HCT116 (cell line): Measurements from ENCODE around the gene ALDH3A1.

Source experiments
- CEBPB ChIP-seq: IDR thresholded peaks from 2 replicates; pipeline ENCODE4 v1.6.1; 2012; ENCODE audit warnings: low read depth
- EZH2 ChIP-seq: fragments of 200-600 bp; sonication (generic); IDR thresholded peaks from 2 replicates; pipeline ENCODE4 v1.6.1; 2017; ENCODE audit warnings: antibody characterized with exemption, mixed run types
- EZH2phosphoT487 ChIP-seq: fragments of 200-600 bp; IDR thresholded peaks from 2 replicates; pipeline ENCODE4 v1.6.1; 2018; ENCODE audit warnings: antibody characterized with exemption, borderline replicate concordance
- FOSL1 ChIP-seq: IDR thresholded peaks from 2 replicates; pipeline ENCODE4 v1.6.1; 2012; ENCODE audit warnings: low read depth
- JUND ChIP-seq: IDR thresholded peaks from 2 replicates; pipeline ENCODE4 v1.6.1; 2012
- POLR2A ChIP-seq: IDR thresholded peaks from 2 replicates; pipeline ENCODE4 v1.7.0; 2011; ENCODE audit warnings: borderline replicate concordance; ENCODE audit not compliant: insufficient read depth, insufficient read length; ENCODE audit errors: extremely low read depth
- RAD21 ChIP-seq: IDR thresholded peaks from 2 replicates; pipeline ENCODE4 v1.6.1; 2012; ENCODE audit warnings: low read depth, mild to moderate bottlenecking
- SP1 ChIP-seq: IDR thresholded peaks from 2 replicates; pipeline ENCODE4 v1.6.1; 2012; ENCODE audit warnings: low read depth
- TF ChIP-seq, protein P1 (sequence below): IDR thresholded peaks from 2 replicates; pipeline ENCODE4 v1.6.1; 2012
- TF ChIP-seq, protein P2 (sequence below), 3 experiments: fragments of 200-600 bp in 1 of 3; sonication (generic) in 1 of 3; IDR thresholded peaks in 2 of 3; conservative IDR thresholded peaks in 1 of 3; 2 replicates each; pipeline ENCODE4 v1.5.1; 2012 to 2017; ENCODE audit warnings: low read depth in 2 of 3, low read length in 2 of 3, antibody characterized with exemption in 1 of 3, borderline replicate concordance in 1 of 3, control low read depth in 1 of 3, mild to moderate bottlenecking in 1 of 3, mixed read lengths in 1 of 3, mixed run types in 1 of 3, moderate library complexity in 1 of 3; ENCODE audit not compliant: insufficient read depth in 1 of 3
- TF ChIP-seq, protein P3 (sequence below): IDR thresholded peaks from 2 replicates; pipeline ENCODE4 v1.6.1; 2012
- TF ChIP-seq, protein P4 (sequence below): IDR thresholded peaks from 2 replicates; pipeline ENCODE4 v1.6.1; 2012; ENCODE audit warnings: low read depth
- TF ChIP-seq, protein P5 (sequence below): IDR thresholded peaks from 2 replicates; pipeline ENCODE4 v1.6.1; 2011; ENCODE audit warnings: mild to moderate bottlenecking, low read length, moderate library complexity; ENCODE audit not compliant: insufficient replicate concordance; ENCODE audit errors: extremely low read depth

DNA sequence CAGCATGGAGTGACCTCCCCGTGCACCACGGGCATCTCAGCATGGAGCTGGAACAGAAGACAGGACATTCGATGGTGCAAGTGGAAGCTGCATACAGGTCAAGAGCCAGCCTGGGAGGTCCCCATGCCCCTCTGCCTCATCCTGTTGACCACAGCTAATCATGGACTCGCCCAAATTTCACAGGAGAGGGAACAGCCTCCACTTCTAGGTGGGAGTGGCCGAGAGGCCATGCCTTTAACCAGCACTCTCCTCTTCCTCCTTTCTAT lies 28.0 kb downstream of the ALDH3A1 start:
- TF ChIP-seq, protein P1, sequence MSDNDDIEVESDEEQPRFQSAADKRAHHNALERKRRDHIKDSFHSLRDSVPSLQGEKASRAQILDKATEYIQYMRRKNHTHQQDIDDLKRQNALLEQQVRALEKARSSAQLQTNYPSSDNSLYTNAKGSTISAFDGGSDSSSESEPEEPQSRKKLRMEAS, result no peak
- TF ChIP-seq, protein P2, sequence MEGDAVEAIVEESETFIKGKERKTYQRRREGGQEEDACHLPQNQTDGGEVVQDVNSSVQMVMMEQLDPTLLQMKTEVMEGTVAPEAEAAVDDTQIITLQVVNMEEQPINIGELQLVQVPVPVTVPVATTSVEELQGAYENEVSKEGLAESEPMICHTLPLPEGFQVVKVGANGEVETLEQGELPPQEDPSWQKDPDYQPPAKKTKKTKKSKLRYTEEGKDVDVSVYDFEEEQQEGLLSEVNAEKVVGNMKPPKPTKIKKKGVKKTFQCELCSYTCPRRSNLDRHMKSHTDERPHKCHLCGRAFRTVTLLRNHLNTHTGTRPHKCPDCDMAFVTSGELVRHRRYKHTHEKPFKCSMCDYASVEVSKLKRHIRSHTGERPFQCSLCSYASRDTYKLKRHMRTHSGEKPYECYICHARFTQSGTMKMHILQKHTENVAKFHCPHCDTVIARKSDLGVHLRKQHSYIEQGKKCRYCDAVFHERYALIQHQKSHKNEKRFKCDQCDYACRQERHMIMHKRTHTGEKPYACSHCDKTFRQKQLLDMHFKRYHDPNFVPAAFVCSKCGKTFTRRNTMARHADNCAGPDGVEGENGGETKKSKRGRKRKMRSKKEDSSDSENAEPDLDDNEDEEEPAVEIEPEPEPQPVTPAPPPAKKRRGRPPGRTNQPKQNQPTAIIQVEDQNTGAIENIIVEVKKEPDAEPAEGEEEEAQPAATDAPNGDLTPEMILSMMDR (IDR thresholded peaks at IDR 0.05 in 2 of 3, conservative IDR thresholded peaks at IDR 0.05 in 1 of 3; ENCODE audit: borderline replicate concordance in 1 of 3, insufficient read depth in 1 of 3, low read depth in 2 of 3, low read length in 2 of 3), result no peak
- TF ChIP-seq FOSL1 (no peak), JUND (no peak), POLR2A (no peak), EZH2phosphoT487 (no peak), CEBPB (no peak), SP1 (no peak), EZH2 (no peak), RAD21 (no peak)
- TF ChIP-seq, protein P3, sequence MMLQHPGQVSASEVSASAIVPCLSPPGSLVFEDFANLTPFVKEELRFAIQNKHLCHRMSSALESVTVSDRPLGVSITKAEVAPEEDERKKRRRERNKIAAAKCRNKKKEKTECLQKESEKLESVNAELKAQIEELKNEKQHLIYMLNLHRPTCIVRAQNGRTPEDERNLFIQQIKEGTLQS, result no peak
- TF ChIP-seq, protein P4, sequence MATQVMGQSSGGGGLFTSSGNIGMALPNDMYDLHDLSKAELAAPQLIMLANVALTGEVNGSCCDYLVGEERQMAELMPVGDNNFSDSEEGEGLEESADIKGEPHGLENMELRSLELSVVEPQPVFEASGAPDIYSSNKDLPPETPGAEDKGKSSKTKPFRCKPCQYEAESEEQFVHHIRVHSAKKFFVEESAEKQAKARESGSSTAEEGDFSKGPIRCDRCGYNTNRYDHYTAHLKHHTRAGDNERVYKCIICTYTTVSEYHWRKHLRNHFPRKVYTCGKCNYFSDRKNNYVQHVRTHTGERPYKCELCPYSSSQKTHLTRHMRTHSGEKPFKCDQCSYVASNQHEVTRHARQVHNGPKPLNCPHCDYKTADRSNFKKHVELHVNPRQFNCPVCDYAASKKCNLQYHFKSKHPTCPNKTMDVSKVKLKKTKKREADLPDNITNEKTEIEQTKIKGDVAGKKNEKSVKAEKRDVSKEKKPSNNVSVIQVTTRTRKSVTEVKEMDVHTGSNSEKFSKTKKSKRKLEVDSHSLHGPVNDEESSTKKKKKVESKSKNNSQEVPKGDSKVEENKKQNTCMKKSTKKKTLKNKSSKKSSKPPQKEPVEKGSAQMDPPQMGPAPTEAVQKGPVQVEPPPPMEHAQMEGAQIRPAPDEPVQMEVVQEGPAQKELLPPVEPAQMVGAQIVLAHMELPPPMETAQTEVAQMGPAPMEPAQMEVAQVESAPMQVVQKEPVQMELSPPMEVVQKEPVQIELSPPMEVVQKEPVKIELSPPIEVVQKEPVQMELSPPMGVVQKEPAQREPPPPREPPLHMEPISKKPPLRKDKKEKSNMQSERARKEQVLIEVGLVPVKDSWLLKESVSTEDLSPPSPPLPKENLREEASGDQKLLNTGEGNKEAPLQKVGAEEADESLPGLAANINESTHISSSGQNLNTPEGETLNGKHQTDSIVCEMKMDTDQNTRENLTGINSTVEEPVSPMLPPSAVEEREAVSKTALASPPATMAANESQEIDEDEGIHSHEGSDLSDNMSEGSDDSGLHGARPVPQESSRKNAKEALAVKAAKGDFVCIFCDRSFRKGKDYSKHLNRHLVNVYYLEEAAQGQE, result no peak
- TF ChIP-seq, protein P5, sequence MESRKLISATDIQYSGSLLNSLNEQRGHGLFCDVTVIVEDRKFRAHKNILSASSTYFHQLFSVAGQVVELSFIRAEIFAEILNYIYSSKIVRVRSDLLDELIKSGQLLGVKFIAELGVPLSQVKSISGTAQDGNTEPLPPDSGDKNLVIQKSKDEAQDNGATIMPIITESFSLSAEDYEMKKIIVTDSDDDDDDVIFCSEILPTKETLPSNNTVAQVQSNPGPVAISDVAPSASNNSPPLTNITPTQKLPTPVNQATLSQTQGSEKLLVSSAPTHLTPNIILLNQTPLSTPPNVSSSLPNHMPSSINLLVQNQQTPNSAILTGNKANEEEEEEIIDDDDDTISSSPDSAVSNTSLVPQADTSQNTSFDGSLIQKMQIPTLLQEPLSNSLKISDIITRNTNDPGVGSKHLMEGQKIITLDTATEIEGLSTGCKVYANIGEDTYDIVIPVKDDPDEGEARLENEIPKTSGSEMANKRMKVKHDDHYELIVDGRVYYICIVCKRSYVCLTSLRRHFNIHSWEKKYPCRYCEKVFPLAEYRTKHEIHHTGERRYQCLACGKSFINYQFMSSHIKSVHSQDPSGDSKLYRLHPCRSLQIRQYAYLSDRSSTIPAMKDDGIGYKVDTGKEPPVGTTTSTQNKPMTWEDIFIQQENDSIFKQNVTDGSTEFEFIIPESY, result no peak
